NCI-H146 (cell line): ENCODE results near the gene ROR1.

Experiments
- DNase-seq: peaks from one replicate; lab custom pipeline; 2025; lab: John Stamatoyannopoulos, UW

ROR1 gene

GRCh38 chr1:63935553-63935952, 161.7 kb downstream of the ROR1 start:
- DNase-seq, result no peak

DNA sequence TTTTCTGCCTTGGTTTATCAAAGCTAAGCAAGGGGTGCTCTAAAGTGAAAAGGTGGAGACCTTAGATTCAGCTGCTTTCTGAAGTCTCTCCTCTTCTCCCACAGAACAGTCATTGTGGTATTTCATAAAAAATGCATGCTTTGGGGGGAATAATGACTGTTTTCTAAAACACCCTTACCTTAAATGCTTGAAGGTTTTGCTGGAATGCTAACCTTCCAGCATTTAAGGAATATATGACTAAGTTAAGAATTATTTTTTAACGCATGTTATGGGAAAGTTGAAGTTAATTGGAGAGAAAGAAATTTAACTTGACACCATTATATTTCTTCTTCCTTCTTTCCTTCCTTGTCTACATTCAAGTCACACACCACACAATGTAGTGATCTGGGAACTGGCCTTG, 162.5 kb downstream of the ROR1 start:
- no peak for DNase-seq

DNA sequence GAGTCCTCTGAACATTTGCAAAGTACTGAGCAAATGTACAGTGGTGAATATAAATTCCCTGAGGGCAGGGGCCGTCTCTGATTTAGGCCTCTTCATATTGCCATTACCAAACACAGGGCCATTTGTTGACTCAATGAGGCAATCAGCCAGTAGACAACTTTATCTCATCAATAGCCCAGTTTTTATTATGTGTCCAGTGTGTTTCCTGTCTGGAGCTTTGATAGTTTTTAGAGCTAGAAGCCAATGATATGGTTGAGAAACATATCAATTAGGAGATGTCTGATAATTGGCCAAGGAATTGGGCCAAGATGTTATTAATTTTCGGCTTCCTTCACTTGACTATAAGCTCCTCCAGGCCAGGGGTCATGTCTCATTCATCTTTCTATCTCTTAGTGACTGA, 163.0 kb downstream of the ROR1 start:
- DNase-seq, result no peak

GRCh38 chr1:63937461-63938022, 163.7 kb downstream of the ROR1 start:
- DNase-seq, result no peak

GRCh38 chr1:63940440-63940839, 166.6 kb downstream of the ROR1 start:
- DNase-seq, result no peak

GRCh38 chr1:63943393-63943792, 169.6 kb downstream of the ROR1 start:
- DNase-seq, result no peak

DNA sequence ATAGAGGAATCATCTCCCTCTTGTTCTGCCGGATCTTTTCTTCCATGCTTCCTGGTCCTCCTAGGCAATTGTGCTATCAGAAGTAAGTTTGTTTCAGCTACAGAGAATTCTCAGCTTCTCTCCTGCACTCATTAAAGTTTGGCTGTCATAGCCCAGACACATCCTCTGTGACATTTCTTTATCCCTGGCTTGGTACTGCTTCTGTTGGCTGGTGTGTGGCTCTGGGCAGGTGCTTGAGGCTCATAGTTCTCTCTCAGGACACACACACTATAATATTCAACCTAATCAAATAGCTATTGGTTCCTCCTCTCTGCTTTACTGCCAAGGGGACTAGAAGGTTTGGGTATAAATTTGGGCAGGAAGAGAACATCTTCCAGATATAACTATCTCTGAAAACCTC, 172.1 kb downstream of the ROR1 start:
- no peak for DNase-seq

DNA sequence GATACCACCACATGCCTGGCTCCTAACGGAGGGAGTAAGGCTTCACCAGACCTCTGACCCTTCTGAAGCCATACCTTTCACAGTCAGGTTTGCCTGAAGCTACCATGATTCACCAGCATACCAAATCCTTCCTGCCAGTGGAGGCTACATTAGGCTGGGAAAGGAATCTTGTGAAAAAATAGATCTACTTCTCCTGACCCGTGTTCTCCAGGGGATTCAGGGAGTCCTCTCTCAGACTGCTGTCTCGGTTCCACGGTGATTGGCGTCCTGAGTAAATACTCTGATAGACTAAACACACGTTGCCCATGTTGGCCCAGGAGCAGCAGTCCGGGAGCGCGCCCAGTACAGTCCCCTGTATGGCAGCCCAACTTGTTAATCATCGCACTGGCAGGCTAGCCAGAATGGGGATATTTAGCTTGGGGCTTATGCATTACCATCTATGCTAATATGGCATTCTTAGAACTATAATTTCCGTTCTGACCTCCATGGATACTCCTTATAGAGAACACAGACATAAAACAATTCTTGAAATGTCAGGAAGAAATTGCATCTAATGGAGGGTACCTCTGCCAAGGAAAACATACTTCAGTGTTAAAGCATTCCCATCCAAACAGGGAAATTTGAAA, 173.2 kb downstream of the ROR1 start:
- no peak for DNase-seq

DNA sequence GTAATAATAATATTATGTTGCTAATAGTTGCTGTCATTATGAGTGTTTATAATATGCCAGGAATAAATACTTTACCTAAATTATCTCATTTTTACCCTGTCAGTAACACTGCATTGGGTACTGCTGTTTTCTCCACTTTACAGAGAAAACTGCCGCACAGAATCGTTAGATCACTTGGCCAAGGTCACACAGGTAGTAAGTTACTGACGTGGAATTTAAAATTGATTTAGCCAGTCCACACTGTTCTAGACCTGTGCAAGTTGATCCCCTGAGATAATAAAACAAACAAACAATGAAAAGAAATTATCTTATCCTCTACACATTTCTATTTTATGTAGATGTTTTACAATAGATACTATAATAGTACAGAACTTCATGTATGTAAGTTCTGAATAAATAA, 174.1 kb downstream of the ROR1 start:
- no peak for DNase-seq

DNA sequence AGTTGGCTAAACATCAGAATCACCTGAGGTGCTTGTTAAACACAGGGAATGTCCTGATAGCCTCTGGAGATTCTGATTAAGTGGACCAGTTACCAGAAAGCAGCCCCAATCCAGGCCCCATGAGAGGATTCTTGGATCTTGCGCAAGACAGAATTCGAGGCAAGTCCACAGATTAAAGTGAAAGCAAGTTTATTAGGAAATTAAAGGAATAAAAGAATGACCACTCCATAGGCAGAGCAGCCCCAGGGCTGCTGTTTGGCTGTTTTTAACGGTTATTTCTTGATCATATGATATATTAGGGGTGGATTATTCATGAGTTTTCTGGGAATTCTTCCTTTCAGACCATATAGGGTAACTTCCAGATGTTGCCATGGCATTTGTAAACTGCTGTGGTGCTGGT, 176.2 kb downstream of the ROR1 start:
- no peak for DNase-seq

GRCh38 chr1:63951059-63951946, 177.5 kb downstream of the ROR1 start:
- no peak for DNase-seq

DNA sequence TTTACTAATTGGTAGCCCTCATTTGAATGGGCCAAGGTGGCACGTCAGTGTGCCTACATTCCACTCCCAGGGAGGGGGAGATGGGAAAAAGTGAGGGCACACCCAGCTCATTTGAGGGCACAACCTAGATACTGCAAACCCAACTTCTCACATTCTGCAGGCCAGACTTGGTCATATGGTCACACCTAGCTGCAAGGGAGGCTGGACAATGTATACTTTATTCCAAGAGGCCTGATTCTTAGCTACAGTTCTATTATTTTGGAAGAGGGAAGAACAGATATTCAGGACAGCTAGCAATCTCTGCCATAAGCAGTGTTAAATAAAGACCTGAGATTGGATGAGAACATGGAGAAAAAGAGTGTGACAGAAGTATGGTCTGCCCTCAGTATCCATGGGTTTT, 180.4 kb downstream of the ROR1 start:
- DNase-seq, result no peak

GRCh38 chr1:63955370-63956145, 181.7 kb downstream of the ROR1 start:
- no peak for DNase-seq

GRCh38 chr1:63958556-63958955, 184.7 kb downstream of the ROR1 start:
- no peak for DNase-seq

GRCh38 chr1:63960326-63960725, 186.5 kb downstream of the ROR1 start:
- DNase-seq, result no peak

GRCh38 chr1:63966016-63966415, 192.2 kb downstream of the ROR1 start:
- no peak for DNase-seq

DNA sequence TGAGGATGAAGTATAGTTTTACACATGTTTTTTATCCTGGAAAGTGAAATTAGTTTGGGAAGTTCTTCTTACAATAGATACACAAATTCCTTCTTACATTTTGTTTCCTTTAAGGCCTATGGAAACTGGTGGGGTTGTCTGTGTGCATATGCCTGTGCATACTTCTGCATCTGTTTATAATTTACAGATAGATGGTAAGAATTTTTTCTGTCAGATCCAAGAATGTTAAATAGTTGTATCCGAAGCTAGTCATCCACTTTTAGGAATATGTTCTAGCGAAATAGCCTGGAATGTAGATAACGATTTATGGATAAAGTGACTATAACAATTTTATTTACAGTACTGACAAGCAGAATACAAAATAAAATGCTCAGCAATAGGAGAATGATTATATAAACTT, 194.1 kb downstream of the ROR1 start:
- DNase-seq, result no peak

GRCh38 chr1:63968663-63969440, 195.0 kb downstream of the ROR1 start:
- no peak for DNase-seq

DNA sequence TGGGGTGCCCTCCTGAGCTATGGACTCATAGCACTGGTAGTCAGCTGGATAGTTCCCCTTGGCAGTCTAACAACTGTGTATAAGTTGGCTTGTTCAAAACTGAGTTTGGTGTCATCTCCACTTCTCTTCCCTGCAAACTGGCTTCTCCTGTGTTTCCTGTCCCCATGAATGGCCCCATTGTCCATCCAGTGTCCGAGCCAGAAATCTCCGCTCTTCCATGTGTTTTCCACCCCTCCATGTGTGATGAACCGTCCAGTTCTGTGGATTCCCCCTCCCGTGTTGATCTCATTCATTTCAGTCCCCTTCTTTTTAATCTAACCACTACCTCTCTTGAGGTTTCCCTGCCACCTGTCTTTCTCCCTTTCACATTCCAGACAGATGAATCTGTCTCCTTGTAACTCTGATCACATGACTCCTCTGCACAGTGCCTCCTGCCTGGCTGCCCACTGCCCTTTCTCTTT, 195.7 kb downstream of the ROR1 start:
- no peak for DNase-seq

GRCh38 chr1:63971557-63971956, 197.7 kb downstream of the ROR1 start:
- no peak for DNase-seq

GRCh38 chr1:63973005-63973419, 199.2 kb downstream of the ROR1 start:
- no peak for DNase-seq

GRCh38 chr1:63974966-63975365, 201.1 kb downstream of the ROR1 start:
- DNase-seq, result no peak
